ENCODE results near the gene RCOR2. TPM values are rescaled to one million over a fixed set of nuclear protein-coding genes. Genes with fewer than 3 reads are reported as not detected.

The RCOR2 gene
- total RNA-seq, 1 donor from 2014 or later, result 39.7 TPM

DNA sequence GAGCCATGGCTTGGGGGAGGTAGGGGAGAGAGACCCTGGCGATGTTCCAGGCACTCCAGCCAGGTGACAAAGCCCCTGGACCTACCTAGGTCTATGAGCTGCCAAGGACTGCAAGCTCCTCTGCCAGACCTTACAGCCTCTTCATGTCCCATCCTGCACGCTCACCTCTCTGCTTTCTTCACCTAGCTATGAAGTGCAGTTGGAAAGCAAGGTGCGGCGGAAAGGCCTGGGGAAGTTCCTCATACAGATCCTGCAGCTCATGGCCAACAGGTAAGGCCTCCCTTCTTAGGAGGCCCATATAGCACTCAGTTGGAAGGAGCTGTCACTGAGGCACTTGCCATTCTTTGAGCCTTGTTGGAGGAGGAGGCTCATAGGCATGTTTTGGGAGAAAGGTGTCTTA is 35.6 kb upstream of the RCOR2 start:
- Mint-ChIP-seq H3K27me3 (no peaks in the 10 kb centered on the region), H3K27ac (no peak overlapping the region), H3K36me3 (ENCODE audit: insufficient read depth) (peaks cover 9% of the 10 kb centered on the region), H3K9me3 (ENCODE audit: low read depth) (no peaks in the 10 kb centered on the region), H3K4me3 (ENCODE audit: low read depth) (no peak overlapping the region), H3K4me1 (ENCODE audit: low read depth) (no peaks in the 10 kb centered on the region)
- TF ChIP-seq, protein P1, sequence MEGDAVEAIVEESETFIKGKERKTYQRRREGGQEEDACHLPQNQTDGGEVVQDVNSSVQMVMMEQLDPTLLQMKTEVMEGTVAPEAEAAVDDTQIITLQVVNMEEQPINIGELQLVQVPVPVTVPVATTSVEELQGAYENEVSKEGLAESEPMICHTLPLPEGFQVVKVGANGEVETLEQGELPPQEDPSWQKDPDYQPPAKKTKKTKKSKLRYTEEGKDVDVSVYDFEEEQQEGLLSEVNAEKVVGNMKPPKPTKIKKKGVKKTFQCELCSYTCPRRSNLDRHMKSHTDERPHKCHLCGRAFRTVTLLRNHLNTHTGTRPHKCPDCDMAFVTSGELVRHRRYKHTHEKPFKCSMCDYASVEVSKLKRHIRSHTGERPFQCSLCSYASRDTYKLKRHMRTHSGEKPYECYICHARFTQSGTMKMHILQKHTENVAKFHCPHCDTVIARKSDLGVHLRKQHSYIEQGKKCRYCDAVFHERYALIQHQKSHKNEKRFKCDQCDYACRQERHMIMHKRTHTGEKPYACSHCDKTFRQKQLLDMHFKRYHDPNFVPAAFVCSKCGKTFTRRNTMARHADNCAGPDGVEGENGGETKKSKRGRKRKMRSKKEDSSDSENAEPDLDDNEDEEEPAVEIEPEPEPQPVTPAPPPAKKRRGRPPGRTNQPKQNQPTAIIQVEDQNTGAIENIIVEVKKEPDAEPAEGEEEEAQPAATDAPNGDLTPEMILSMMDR (IDR thresholded peaks at IDR 0.05; ENCODE audit: unreplicated experiment), result no peak
- no peak for DNase-seq (ENCODE audit: low spot score, unreplicated experiment)

DNA sequence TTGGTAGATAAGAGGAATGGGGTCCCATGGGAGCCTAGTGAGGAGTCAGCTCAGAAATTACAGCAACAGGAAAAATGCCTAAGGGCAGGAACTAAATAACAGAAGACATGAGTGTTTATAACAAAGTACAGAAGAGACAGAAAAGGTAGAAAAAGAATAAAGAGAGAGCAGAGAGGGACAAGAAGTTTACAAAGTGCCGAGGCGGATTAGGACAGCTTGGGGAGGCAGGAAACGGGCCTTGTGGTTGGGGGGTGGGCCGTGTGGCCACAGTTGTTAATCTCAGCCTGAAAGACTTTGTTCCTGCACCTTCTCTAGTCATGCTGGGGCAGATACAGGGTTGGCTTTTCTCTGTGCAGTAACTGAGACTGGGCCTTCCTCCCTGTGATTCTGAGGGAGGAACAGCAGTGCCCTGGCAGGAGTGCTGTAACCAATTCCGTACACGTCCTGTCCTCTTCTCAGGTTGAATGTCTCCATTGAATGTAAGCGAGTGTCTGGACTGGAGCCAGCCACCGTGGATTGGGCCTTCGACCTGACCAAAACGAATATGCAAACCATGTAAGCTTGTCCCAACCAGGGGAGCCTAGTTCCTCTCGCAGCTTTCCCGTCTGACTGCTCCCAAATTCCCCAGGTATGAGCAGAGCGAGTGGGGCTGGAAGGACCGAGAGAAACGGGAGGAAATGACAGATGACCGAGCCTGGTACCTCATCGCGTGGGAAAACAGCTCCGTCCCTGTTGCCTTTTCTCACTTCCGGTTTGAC is 35.0 kb upstream of the RCOR2 start:
- Mint-ChIP-seq H3K9me3 (ENCODE audit: low read depth) (no peaks in the 10 kb centered on the region), H3K27ac (no peak overlapping the region), H3K36me3 (ENCODE audit: insufficient read depth) (peaks cover 9% of the 10 kb centered on the region), H3K4me1 (ENCODE audit: low read depth) (no peaks in the 10 kb centered on the region), H3K27me3 (no peaks in the 10 kb centered on the region), H3K4me3 (ENCODE audit: low read depth) (no peak overlapping the region)
- TF ChIP-seq, protein P1 (IDR thresholded peaks at IDR 0.05; ENCODE audit: unreplicated experiment), result no peak
- no peak for DNase-seq (ENCODE audit: low spot score, unreplicated experiment)

DNA sequence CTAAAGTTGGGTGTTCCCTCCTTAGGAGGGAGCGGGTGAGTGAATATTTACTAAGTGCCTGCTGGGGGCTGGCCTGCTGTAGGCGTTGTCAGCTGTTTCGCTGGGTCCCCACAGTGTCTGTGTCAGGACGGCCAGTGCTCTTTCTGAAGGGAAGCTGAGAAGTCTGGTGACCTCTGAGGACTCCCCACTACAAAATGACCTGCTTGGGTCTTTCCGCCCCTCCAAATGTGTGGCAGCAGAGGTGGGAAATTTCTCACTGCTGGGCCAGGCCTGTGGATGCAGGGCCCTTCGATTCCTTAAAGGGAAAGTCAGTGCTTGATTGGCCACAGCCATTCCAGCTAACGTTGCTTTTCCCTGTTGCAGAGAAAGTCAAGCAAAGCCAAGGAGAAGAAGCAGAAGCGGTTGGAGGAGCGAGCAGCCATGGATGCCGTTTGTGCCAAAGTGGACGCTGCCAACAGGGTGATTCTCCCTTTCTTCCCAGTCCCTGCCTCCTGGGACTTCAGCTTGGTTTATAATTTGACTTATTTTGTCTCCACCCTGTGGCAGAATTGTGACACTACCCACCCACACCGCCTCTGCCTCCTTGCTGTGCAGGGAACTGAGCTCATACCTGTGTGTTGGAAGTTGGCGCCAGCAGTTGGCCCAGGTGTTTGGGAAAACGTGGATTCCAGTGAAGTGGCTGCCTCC is 28.7 kb upstream of the RCOR2 start:
- peak; percentile 36 for DNase-seq (ENCODE audit: low spot score, unreplicated experiment)
- no peak overlapping the region for H3K27ac Mint-ChIP-seq
- no peaks in the 10 kb centered on the region for H3K27me3 Mint-ChIP-seq
- H3K4me3 Mint-ChIP-seq (ENCODE audit: low read depth), result no peak overlapping the region
- TF ChIP-seq, protein P1 (IDR thresholded peaks at IDR 0.05; ENCODE audit: unreplicated experiment), result peak; percentile 68
- H3K9me3 Mint-ChIP-seq (ENCODE audit: low read depth), result no peaks in the 10 kb centered on the region
- peaks cover 3% of the 10 kb centered on the region for H3K4me1 Mint-ChIP-seq (ENCODE audit: low read depth)
- peaks cover 3% of the 10 kb centered on the region for H3K36me3 Mint-ChIP-seq (ENCODE audit: insufficient read depth)

DNA sequence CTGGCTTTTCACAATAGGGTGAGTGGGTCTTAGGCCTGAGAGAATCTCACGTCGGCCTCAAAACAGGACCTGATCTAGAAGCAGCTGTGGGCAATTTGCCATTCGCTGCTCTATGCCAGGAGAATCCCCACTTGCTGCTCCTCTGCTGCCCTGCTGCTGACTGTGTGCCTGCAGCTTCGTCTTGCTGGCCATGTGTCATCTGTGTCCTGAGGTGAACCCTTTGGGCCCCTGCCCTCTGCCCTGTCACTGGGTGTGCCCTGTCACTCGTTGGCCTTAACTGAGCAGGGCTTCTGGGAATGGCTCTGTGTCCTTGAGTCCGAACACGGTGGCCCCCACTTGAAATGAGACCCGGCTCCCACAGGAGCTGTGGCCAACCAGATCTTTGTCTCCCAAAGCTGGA is 28.0 kb upstream of the RCOR2 start:
- Mint-ChIP-seq H3K27ac (no peak overlapping the region), H3K4me1 (ENCODE audit: low read depth) (peaks cover 7% of the 10 kb centered on the region), H3K27me3 (no peaks in the 10 kb centered on the region), H3K9me3 (ENCODE audit: low read depth) (no peaks in the 10 kb centered on the region), H3K4me3 (ENCODE audit: low read depth) (no peak overlapping the region), H3K36me3 (ENCODE audit: insufficient read depth) (peaks cover 3% of the 10 kb centered on the region)
- no peak for DNase-seq (ENCODE audit: low spot score, unreplicated experiment)
- TF ChIP-seq, protein P1 (IDR thresholded peaks at IDR 0.05; ENCODE audit: unreplicated experiment), result no peak

DNA sequence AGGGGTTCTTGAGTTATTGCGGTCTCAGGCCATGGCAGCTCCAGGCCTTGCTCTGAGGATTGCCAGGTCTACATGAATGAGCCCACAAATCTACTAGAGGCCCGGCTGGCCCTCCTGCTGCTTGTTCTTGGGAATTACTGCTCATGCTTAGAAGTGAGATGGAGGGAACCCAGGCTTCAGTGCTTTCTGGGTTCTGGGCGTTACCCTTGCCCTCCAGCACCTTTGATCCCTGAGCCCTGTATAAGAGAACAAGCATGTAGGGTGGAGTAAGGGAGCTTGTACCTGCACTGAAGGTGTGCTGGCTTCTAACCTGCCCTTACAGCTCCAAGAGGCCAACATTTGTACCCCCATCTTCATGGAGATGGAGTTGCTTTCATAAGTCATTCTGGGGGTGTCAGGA is 25.8 kb upstream of the RCOR2 start:
- Mint-ChIP-seq H3K27me3 (no peaks in the 10 kb centered on the region), H3K9me3 (ENCODE audit: low read depth) (no peaks in the 10 kb centered on the region), H3K27ac (no peak overlapping the region), H3K36me3 (ENCODE audit: insufficient read depth) (peaks cover 2% of the 10 kb centered on the region), H3K4me1 (ENCODE audit: low read depth) (peaks cover 12% of the 10 kb centered on the region), H3K4me3 (ENCODE audit: low read depth) (no peak overlapping the region)
- DNase-seq (ENCODE audit: low spot score, unreplicated experiment), result no peak
- TF ChIP-seq, protein P1 (IDR thresholded peaks at IDR 0.05; ENCODE audit: unreplicated experiment), result no peak
